CD4-positive, alpha-beta T cell treated with Interleukin-4 for 4 hours (primary cell): ENCODE results near the gene GPR89B.
"Not testable (repeated sequence)": the region's sequence is repeated elsewhere in the genome, so short reads cannot be mapped to it uniquely, and the experiment has no call there.

Experiments
- DNase-seq: peaks from one replicate; pipeline ENCODE4 v3.0.0-alpha.2; 2020

The GPR89B gene

GRCh38 chr1:147942563-147942962 lies 14.3 kb downstream of the GPR89B start:
- not testable (repeated sequence) for DNase-seq

GRCh38 chr1:147949517-147949916 lies 21.3 kb downstream of the GPR89B start:
- not testable (repeated sequence) for DNase-seq

DNA sequence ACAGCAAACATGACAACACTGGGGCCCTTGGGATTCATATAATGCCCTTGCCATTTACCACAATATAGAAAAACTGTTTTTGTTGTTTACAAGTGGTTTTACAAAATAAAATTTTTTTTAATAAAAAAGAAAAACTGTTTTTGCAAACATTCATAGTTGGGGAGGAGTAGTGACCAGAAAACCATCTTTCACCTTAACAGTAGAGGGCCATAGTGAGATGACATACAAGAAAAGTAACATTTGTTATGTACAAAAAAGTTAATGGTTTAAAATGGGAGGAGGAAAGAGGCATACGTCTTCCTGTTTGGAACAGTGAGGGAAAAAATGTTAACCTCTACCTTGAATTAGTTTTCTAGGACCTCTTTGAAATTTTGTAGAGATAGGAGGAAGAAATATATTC lies 30.7 kb downstream of the GPR89B start:
- DNase-seq, result not testable (repeated sequence)

GRCh38 chr1:147959680-147960079 lies 31.5 kb downstream of the GPR89B start:
- DNase-seq, result not testable (repeated sequence)

DNA sequence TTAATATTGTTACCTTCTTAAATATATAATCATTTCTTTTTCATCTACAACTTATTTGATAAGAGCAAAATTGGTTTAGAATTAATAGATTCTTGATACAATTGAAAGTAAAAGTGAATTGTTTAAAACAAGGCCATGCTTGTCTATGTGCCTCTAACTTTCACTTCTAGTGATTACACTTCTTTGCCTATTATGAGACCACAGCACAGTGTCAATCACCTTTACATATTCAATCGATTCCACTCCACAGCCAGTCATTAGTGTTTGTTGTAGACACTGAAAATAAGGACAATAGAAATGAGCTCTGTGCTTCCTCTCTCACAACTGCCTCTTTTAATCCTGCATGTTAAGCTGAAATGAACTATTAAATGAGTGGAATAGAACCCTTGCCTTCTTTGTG lies 36.4 kb downstream of the GPR89B start:
- not testable (repeated sequence) for DNase-seq

GRCh38 chr1:147966657-147967056 lies 38.4 kb downstream of the GPR89B start:
- DNase-seq, result not testable (repeated sequence)

DNA sequence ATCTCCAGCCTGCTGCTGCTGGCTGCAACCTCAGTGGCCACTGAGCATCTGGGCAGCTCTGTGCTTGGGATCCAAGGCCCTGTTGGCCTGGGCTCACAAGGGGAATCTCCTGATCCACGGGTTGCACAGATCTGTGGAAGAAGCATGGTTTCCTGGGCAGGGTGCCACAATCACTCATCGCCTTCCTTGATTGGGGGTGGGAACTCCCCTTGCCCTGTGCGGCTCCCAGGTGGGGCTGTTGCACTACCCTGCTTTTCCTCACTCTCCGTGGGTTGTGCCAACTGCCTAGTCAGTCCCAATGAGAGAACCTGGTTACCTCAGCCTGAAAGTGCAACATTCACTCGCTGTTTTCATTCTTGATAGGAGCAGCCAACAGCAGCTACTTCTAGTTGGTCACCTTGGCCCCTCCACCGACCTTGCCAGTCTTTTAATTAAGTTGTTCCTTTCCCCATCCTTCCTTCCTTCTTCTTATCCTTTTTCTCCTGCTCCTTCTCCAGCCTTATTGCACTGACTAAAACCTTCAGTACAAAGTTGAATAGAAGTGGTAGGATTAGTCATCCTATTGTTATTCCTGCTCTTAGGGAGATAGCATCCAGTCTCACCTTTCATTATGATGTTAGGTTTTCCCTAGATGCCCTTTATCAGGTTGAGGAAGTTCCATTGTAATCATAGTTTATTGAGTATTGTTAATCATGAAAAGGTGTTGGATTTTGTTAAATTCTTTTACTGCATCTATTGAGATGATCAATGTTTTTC lies 50.9 kb downstream of the GPR89B start:
- DNase-seq, result not testable (repeated sequence)

DNA sequence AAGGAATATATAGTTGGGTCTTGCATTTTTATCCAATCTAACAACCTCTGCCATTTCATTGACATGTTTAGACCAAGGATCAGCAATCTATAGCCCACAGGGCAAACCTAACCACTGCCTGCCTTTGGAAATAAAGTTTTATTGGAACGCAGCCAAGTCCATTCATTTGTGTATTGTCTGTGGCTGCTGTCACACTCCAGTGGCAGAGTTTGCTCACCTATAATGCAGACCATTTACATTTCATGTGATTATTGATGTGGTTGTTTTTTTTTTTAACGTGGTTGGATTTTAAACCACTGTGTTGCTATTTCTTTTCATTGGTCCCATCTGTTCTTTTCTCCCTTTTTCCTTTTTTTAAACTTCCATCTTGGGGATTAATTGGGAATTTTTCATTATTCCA lies 57.2 kb downstream of the GPR89B start:
- not testable (repeated sequence) for DNase-seq

DNA sequence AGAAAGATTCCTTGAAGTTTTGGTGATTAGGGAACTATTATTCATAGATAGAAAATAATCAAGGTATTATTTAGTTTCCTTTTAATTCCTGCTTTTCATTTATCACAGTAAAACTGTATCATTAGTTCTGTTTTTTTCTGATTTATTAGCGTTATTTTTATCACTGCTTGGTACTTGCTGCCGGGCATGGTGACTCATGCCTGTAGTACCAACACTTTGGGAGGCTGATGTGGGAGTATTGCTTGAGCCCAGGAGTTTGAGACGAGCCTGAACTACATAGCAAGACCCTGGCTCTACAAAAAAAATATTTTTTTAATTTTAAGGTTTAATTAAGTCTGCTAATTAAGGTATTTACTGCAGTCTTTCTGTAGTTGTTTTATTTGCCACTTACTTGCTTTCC lies 59.7 kb downstream of the GPR89B start:
- DNase-seq, result not testable (repeated sequence)

- not testable (repeated sequence) for DNase-seq
Measured at GRCh38 chr1:147992916-147993315, 64.7 kb downstream of the GPR89B start.

DNA sequence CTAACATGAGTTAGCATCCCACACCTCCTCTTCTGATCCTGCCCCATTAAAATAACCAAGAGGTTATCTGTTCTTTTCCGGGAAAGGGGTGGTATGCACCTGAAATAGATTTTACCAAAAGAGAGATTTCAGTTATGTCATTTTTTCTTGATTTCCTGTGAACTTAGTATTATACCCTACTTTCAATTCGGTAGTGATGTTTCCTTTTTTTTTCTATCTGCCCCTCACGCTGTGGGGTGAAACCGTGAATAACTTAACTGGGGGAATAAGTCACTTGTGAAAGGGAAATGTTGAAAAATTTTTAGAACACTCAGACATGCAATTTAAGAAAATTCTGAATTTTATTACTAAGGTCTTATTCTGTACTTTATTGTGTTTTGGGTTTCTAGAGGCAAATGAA lies 65.2 kb downstream of the GPR89B start:
- DNase-seq, result not testable (repeated sequence)

DNA sequence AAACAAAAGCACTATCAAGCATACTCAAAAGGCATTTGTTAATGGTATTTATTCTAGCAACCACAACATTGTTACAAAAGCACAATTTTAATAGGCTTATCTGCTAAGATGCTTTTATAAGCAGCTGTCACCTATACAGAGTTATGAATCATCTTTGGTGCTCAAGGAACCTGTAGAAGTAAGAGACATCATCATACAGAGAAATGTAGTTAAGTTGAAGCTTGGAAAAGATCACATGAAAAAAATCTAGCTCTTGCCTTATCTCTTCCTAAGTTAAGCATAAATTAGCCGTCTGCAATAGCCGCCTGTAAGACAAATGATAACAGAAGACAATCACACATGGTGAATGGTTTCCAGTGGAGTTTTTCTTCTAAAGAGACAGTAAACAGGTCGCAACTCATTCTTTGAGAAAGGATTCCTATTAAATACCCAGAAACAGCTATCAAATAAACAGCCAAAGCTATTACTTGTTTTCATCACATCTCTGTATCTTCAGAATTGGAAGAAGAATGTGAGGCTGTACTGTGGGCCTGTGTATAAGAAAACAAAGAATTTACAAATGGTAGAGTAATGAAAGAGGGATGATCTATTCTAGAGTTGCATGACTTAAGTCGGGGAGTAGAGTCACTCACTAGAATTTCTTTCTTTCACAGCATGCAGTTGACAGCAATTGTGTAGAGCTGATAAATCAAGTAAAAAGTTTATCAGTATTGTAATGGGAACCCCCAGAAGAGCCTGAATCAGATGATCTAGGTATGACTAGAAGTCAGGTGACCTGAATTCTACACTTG lies 65.8 kb downstream of the GPR89B start:
- not testable (repeated sequence) for DNase-seq

- not testable (repeated sequence) for DNase-seq
Measured at GRCh38 chr1:147996088-147996487, 67.9 kb downstream of the GPR89B start.

- not testable (repeated sequence) for DNase-seq
Measured at GRCh38 chr1:148007724-148008123, 79.5 kb downstream of the GPR89B start.

DNA sequence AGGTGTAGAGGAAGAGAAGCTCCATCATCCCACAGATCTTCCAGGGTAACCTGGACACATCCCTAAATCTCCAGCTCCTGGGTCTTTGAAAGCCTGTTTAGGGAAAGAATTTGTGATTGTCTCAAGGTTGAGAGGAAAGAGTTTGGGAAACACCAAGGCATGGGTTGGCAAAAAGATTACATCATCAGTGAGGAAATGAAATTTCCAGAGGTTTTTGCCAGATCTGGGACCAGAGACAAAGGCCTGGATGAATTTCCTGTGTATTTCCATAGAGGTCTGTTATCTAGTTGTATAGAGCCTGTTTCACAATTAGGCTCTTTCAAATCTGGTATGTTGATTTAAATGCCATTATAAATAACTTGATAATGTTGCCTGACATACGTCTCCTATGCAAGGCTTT lies 82.3 kb downstream of the GPR89B start:
- DNase-seq, result no peak

DNA sequence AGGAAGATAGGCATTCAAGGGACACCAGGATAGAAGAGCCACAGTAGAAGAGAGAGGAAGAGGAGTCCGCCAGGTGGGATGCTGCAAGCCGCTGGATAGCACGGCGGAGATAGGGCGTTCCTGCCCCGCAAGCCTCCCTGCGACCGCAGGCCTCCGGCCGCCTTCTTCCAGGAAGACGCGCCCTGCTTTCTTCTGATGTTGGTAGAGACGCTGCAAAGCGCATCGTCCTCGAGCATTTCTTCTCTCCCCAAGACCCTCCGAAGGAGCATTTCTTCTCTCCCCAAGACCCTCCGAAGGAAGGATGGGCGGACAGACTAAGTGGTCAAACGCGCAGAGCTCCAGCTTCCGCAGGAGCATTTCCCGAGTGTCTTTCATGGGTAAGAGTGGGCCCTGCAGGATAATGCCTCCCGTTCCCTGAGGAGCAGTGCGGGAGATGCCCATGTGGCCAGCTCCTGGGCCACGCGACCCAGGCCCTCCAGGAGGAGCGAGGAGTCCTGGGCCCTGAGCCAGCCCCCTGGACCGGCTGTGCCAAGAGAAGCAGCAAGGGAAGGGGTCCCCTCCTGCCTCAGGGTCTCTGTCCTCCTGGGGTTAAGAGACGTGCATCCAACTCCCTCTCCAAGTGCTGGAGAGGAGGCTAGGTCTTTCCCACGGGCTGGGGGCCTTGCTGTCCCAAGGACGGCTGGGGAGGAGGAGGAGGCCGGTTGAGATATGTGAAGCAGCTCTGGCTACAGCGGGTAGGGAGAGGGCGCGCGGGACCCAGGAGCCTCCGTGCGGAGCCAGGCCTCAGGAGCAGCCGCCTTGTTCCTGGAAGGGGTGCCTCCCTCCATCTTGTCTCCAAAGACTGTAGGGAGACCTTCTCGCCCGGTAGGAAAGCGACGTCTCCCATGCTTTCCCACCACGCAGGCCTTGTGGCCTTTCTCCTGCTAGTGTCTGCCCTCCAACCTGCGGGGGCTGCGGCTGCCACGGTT lies 85.2 kb downstream of the GPR89B start:
- not testable (repeated sequence) for DNase-seq

- DNase-seq, result not testable (repeated sequence)
Measured at GRCh38 chr1:148014289-148015200, 86.3 kb downstream of the GPR89B start.

DNA sequence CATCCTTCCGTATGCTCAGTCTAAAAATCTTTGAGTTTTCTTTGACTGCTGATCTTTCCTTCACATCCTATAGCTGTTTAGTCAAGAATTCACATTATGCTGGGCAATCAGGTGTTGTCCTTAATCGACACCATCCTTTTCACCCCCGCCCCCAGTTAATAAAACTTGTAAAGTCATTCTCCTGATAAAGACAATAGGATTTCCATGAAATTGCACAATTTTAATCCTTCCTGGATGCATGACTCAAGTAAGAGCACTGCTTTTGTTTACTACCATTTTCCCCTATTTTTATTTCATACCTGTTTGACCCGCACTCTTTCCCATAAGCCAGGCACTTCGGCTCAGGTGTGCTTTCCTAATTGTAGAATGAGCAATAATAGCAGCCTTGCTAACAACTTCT lies 96.7 kb downstream of the GPR89B start:
- DNase-seq, result not testable (repeated sequence)

GRCh38 chr1:148027004-148027403 lies 98.8 kb downstream of the GPR89B start:
- not testable (repeated sequence) for DNase-seq

DNA sequence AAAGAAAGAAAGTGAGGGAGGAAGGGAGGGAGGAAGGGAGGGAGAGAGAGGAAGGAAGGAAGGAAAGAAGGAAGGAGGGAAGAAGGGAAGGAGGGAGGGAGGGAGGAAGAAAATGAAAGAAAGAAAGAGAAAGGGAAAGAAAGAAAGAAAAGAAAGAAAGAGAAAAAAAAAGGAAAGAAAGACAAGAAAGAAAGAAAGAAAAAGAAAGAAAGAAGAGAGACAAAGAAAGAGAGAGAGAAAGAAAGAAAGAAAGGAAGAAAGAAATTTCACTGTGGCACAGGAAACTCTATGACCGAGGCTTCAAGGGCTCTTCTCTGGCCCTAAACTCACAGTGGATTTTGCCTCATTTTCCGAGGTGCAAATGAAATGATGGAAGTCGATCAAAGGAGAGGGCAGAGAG lies 104.0 kb downstream of the GPR89B start:
- DNase-seq, result not testable (repeated sequence)

DNA sequence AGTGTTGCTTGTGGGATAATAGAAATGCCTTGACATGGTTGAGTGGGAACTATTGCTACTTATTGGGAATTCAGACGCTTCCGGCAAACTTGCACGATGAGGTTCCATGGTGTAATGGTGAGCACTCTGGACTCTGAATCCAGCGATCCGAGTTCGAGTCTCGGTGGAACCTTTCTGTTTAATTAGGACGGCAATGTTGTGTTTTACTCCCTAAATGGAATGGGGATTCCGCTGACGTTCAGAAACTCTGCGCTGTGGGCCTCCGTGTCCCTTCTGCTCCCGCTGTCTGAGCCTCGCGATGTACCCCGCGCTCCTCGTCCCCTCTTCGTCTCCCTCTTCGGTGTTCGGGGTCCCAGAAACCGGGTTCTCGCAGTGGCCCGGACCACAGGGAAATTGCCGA lies 104.5 kb downstream of the GPR89B start:
- not testable (repeated sequence) for DNase-seq

- DNase-seq, result not testable (repeated sequence)
Measured at GRCh38 chr1:148033147-148033546, 104.9 kb downstream of the GPR89B start.
